NCI-H1417 (cell line): ENCODE measurements around the gene TSFM.
A peak's percentile ranks its signal among the peaks of the same experiment; 100 is the strongest.
"Not testable (repeated sequence)": the region's sequence is repeated elsewhere in the genome, so short reads cannot be mapped to it uniquely, and the experiment has no call there.

Experiments used
- DNase-seq, 3 experiments: peaks; one replicate each; lab custom pipeline; 2025; lab: John Stamatoyannopoulos, UW

TSFM gene

GRCh38 chr12:57762463-57762862 lies 20.1 kb upstream of the TSFM start:
- DNase-seq: no peak

DNA sequence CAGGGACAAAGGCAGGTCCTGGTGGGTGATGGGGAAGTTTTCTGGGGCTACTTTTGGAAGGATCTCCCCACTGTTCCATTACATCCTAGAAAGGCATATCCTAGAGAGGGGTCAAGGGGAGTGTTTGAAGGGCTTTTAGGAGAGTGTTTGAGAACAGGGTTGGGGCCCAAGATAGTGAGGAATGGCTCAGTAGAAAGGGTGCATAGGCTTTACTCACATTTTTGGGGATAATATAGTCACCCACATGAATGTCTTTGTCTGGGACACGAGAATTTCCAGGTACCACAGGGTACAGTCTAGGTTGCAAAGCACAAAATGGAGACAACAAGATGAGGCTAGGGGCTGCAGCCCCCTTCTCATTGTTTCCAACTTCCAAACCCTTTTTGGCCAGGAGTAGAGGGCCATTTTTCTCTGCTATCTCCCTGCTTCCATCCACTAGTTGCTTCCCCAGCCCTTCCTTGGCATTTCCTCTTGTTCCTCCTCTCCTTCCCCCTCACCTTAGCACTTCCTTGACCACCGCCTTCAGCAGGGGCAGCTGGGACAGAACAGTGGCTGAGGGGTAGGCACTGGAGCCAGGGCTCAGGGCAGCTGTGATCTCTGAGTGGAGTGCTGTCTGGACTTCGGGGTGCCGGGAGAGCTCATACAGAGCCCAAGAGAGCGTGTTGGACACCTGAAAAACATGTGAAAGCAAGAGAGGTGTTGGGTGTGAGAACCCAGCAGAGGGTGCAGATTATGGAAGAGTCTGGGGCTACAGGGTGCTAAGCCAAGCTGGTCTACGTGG lies 18.5 kb upstream of the TSFM start:
- no peak for DNase-seq

DNA sequence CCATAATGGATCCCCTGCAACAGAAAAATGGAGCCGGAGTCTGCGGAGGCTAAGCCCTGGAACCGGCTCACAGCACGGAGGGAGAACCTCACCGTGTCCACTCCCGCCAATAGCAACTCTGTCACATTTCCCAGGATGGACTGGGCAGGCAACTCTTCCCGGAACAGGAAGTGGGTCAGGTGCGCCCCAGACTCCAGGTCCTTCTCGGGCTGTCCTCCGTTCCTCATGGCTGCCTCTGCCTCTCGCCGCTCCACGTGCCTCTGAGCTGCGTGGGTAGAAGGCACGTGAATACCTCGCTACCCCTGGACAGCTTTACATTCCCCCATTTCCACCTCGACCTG lies 18.0 kb upstream of the TSFM start:
- DNase-seq: no peak

- DNase-seq: peak in 2 of 3 experiments; percentile 46 to 60
Measured at GRCh38 chr12:57765003-57765697, 17.4 kb upstream of the TSFM start.

DNA sequence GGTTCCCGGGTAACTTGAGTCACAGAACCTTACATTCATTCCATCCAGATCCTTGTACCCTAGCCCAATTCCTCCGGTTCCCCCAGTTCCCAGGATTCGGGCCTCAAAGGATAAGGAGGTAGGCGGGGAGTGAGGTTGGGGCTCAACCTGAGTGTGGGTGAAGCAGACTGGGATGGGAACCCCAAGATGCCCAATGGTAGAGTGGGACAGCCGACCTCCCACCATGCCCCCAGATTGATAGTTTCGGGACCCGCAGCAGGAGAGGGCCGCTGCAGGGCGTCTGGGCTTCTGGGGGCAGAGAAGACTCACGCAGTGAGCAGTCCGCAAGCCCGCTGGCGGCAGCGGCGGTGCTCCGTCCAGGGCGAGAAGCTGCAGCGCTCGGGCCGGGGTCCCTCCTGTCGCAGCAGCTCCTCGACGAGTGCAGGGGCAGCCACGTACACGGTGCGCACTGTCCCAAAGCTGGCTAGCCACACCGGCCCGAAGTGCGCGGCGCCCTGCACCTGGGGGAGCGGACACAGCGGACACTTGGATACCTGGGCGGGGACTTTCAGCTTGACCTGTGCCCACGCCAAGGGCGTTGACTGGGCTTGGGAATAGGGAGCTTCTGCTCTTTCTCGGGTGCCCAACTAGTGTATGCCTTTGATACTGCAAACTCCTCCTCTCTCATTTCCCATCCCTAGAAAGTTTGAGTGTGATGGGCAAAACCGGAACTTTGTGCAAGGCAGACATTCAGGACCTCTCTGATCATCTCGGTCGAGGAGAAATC lies 16.7 kb upstream of the TSFM start:
- peak in 2 of 3 experiments; percentile 24 to 37 for DNase-seq

DNA sequence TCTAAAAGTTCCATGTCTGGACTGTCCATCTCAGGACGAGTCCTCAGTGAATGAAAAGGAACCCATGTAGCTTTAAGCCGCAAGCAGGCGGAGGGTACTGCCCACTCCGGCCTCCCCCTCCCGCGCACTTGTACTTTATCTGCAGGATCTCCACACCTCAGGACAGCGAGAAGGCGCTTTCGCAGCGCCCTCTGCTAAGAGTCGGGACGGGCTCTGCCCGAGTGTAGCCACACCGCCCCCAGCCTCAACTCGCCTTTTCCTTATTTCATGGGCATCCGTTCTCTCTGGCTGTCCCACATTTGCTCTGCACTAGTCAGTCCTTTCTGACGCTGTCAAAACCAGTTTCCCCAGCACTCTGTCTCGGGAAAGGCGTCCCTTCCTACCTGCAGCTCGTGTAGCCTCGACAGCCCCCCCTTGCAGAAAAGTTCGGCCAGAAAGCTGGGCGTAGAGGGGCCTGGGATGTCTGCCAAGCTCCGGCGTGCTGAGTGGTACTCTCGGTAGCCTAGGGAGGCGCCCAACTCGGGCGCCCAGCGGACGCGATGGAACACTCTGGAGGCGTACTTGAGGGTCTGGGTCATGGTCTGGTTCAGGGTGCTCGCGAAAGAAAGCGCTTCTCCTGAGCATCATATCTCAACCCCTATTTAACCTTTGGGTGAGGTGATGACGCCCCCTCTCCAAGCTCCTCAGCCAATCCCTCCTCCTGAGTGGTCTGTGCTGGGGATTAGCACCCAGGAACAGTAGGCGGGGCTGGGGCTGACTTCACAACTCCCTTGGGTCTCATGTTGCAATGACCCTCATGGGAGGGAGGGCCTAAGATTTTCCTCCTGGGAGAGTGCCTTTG lies 15.9 kb upstream of the TSFM start, which contains the start of gene CYP27B1:
Gene CYP27B1 (minus strand): TSS at position 615 of the 841 bp plus-strand sequence. CDS start 37 bp downstream, at position 578.
- DNase-seq: peak in 2 of 3 experiments; percentile 29 to 33

DNA sequence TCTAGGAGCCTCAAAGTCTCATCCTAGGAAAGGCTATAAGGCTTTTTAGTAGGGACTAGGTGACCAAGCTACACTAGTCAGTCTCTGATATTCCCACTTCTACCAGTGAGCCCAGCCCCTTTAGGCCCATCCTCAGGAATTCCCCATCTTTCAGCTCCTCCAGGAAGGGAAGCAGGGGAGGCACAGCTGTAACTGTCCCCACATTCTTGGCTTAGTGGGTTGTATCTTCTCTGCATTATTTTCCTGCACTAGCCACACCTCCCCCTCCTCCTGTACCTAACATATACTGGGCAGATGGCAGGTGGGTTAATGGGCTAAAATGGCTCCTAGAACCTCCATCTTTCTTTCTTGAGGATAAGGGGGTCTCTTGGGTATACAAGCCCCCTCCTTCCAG lies 15.3 kb upstream of the TSFM start:
- no peak for DNase-seq

DNA sequence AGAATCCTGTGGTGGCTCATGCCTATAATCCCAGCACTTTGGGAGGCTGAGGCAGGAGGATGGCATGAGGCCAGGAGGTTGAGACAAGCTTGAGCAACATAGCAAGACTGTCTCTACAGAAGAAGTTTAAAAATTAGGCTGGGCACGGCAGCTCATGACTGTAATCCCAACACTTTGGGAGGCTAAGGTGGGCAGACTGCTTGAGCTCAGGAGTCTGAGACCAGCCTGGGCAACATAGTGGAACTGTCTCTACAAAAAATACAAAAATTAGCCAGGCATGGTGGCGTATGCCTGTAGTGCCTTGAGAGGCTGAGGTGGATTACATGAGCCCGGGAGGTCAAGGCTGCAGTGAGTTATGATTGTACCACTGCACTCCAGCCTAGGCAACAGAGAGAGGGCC lies 14.7 kb upstream of the TSFM start:
- no peak for DNase-seq

GRCh38 chr12:57769594-57769993 lies 13.0 kb upstream of the TSFM start:
- DNase-seq: no peak

DNA sequence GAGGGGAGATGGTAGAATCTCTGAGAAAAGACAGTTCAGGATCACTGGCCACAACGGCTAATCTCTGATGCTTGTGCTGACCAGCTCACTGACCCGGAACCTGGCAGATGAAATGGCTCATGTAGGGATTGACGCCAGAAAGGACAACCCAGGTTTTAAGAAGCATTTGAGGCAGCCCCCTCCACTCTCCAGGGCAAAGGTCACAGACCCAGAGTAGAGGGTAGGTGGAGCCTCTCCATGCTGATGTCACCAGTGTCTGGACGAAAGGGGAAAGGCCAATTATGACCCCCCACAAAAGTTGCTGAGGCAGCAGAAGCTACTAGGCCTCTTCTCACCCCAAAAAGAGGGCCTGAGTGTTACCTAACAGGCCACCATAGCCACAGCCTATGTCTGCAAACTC lies 11.9 kb upstream of the TSFM start:
- DNase-seq: no peak

DNA sequence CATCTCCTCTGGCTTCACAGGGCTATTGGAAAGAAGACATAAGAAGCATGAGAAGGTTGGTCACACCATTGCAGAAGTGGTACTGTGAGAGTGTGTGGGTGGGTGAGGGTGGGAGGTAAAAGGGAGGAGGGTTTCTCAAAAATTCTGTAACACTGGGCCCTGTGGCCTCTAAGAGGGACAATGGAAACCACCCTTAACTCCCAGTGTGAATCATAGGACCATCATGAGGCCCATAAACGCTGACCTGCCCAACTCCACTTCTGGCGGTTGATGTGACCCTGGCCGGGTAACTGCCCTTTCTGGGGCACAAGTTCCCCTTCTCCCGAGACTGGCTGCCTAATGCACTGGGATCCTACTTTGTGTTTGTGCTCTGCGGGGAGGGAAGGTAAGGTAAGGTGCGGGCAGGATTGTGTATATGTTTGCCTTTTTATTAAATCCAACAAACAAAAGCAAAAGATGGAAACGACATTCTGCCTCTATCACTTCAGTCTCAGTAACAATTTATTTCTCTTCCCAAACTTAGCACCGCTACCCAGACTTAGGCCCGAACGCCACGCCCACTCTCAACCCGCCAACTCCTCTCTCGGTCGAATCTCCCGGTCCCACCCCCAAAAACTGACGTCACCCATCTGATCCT lies 11.2 kb upstream of the TSFM start:
- DNase-seq: peak in 1 of 3 experiments; percentile 91

DNA sequence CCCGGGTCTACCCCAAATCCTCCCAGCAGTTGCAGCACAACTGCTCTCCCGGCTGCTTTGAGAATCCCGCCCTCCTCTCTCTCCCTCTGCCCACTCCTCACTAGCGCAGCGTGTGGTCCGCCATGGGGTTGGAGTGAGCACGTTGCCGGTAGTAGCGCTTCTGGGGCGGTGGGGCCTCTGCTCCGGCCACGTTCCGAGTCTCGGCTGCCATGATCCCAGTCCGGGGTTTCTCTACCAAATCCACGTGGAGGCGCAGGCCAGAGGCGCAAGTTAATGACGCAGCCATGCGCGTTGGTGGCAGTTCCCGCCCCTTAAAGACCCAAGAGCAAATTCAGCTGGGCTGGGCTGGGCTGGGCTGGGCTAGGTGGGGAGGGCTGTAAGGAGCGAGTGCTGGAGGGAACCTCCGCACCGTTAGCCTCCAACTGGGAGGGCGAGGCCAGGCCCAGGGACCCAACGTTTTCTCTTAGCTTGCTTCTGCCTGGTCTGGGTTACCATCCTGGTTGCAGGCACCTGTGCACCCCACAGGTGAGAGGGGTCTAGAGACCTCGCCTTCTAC lies 10.6 kb upstream of the TSFM start, which contains the start of gene METTL1:
Gene METTL1 (minus strand): TSS at position 233 of the 556 bp plus-strand sequence. CDS start 22 bp downstream, at position 211.
- DNase-seq: peak; percentile 97 to 99 (median 98)

DNA sequence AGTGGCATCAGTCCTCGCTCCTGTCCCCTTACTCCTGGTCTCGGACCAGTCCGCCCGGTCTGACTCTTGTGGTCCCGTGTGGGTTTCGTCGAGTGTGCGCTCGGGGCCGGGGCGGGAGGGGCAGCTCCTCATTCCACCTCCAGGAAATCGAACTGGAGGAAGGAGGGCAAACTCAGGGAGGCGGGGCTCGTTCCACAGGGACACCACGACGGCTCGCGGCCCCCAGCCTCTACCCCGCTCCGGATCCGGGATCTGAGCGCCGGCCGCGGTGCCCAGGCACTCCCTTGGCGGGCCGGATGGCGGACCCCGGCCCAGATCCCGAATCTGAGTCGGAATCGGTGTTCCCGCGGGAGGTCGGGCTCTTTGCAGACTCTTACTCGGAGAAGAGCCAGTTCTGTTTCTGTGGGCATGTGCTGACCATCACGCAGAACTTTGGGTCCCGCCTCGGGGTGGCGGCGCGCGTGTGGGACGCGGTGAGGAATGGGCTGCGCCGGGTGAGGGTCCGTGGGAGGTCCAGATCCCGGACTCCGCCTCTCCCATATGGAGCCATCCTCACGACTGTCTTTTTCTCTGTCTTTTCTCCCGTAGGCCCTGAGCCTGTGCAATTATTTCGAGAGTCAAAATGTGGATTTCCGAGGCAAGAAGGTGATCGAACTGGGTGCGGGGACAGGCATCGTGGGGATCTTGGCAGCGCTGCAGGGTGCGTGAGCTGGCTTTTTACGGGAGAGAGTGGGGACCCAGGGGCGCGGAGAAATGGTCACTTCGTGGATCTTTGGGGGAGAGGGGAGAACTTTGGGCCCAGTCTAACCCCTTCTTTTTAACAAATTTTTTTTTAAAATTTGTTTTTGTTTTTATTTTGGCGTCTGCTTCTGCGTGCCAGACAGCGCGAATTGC lies 9.9 kb upstream of the TSFM start, which contains the start of gene EEF1AKMT3:
Gene EEF1AKMT3 (plus strand): TSS at position 186 of the 894 bp plus-strand sequence. CDS start 111 bp downstream, at position 297.
- peak; percentile 57 to 63 (median 59) for DNase-seq

DNA sequence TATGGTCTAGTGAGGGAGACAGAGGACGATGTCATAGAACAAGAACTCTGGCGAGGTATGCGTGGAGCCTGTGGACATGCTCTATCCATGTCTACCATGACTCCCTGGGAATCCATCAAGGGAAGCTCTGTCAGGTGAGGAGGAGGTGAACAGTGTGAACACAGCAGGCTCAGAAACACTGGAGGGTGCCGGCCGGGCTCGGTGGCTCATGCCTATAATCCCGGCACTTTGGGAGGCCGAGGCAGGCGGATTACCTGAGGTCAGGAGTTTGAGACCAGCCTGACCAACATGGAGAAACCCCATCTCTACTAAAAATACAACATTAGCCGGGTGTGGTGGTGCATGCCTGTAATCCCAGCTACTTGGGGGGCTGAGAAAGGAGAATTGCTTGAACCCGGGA lies 8.0 kb upstream of the TSFM start:
- DNase-seq: not testable (repeated sequence)

GRCh38 chr12:57775044-57775443 lies 7.5 kb upstream of the TSFM start:
- DNase-seq: no peak

DNA sequence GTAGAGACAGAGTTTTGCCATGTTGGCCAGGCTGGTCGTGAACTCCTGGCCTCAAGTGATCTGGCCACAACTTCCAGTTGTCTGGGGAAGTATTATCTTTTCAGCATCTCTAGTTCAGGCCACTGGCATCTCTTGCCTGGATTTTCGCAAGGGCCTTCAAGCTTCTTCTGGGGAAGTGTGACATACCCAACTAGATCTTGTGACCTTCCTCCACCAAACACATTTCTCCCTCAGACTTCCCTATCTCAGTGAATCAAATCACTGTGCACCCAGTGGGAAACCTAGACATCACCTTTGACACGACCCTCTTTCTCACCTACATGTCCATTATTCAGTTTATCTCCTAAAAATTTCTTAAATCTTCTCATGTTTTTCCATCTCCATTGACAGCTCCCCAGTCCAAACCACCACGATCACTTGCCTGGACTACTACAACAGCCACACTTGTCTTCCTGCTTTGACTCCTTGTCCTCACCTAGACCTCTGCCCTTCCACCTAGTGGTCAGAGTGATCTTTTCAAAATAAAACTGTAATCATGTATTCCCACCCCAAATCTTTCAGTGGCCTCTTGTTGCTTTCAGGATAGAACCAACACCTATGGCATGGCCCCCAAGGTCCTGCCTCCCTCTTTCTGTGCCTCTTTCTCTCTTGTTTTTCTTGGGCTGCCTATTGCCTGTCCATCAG lies 6.9 kb upstream of the TSFM start:
- no peak for DNase-seq

DNA sequence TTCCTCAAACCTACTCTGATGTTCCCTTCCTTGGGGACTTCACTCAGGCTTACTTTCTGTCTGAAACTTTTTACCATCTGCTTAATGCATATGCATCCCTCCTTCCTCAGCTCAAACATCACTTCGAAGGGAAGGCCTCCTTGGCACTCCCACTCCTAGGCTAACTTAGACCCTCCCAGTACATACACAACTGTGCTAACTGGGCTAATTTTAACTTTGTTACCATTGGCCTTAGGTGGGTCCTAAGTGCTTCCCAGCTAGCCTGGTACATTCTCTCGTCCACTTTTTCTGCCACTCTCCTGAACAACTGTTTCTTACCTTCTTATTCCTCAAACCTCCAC lies 6.4 kb upstream of the TSFM start:
- DNase-seq: no peak

DNA sequence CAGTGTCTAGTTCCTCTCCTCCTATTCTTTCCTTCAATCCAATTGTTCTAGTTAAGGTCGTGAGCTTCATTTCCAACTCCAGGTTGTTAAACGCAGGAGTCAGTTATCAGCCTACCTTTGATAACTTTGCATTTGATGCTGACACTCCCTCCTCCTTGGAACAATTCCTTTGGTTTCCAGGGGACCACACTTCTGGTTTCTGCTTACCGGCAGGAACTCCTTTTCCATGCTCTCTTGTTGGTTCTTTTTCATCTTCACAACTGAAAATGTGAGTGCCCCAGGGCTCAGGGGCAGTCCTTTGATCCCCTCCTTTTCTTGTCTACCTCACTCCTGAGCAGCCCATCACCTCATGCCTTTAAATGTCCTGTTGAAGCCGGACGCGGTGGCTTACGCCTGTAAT lies 5.2 kb upstream of the TSFM start:
- no peak for DNase-seq

DNA sequence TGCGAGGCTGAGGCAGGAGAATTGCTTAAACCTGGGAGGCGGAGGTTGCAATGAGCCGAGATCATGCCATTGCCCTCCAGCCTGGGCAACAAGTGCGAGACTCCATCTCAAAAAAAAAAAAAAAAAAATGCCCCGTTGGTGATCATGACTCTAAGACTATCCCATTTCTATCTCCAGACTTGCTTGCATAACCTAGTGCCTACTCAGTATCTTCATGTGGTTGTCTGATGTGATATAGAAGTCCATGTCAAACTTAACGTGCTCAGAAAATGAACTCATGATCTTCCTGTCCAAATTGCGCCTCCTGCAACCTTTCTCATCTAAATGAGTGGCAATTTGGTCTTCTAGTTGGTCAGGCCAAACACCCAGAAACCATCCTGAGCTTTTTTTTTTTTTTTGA lies 4.7 kb upstream of the TSFM start:
- DNase-seq: no peak
